Fibroblast of pulmonary artery (primary cell): Measurements from ENCODE around the gene SCFD1.

ENCODE experiments used
- DNase-seq: peaks from one replicate; pipeline ENCODE4 v3.0.0-alpha.2; 2010; ENCODE audit warnings: low read depth
- H3K4me3 ChIP-seq: replicated peaks from 2 replicates; pipeline ENCODE4 v1.5.1; 2011; ENCODE audit warnings: low read depth, mild to moderate bottlenecking, control low read depth, low read length, moderate library complexity
- TF ChIP-seq, protein P1 (sequence below): IDR thresholded peaks from 2 replicates; pipeline ENCODE4 v1.5.1; 2011; ENCODE audit warnings: mild to moderate bottlenecking, control low read depth, low read length, inconsistent platforms; ENCODE audit errors: missing control alignments

The SCFD1 gene

DNA sequence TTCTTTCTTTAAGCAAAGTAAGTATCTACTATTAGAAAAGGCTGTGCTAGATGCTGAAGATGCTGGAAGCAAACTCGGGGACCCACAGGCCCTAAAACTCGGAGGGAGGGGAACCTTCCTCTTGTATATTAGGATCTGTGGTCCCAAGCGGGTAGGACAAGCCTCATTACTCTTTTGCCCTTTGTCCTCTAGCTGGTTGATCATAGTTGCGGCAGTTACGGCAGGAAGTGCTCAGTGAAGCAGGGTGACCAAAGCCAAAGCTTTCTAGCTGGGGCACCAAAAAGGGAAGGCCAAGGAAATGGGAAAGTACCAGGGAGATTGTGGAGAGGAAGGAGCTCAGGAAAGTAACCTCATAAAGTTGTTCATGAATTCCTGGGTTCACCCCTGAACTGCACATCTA, 76.3 kb downstream of the SCFD1 start:
- TF ChIP-seq, protein P1, sequence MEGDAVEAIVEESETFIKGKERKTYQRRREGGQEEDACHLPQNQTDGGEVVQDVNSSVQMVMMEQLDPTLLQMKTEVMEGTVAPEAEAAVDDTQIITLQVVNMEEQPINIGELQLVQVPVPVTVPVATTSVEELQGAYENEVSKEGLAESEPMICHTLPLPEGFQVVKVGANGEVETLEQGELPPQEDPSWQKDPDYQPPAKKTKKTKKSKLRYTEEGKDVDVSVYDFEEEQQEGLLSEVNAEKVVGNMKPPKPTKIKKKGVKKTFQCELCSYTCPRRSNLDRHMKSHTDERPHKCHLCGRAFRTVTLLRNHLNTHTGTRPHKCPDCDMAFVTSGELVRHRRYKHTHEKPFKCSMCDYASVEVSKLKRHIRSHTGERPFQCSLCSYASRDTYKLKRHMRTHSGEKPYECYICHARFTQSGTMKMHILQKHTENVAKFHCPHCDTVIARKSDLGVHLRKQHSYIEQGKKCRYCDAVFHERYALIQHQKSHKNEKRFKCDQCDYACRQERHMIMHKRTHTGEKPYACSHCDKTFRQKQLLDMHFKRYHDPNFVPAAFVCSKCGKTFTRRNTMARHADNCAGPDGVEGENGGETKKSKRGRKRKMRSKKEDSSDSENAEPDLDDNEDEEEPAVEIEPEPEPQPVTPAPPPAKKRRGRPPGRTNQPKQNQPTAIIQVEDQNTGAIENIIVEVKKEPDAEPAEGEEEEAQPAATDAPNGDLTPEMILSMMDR, result no peak
- H3K4me3 ChIP-seq, result no peak overlapping the region
- DNase-seq, result no peak

DNA sequence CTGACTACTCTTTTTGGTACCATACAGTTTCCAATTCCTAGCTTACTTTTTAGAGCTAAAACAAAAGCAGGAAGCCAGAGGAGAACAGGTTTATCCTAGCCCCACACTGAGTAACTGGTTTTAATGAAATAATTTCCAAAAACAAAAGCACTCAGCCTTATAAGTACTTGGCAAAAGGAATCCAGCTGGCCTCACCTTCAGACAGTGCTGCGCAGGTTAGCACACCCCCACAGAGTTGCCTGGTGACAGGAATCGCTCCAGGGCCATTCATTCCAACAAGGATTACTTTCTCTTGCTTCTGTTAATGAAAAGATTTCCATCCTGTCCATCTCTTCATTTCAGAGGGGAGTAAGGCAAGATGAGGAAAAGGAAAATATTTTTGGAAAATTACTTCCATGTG, 84.6 kb downstream of the SCFD1 start:
- H3K4me3 ChIP-seq, result no peak overlapping the region
- TF ChIP-seq, protein P1, result no peak
- no peak for DNase-seq

DNA sequence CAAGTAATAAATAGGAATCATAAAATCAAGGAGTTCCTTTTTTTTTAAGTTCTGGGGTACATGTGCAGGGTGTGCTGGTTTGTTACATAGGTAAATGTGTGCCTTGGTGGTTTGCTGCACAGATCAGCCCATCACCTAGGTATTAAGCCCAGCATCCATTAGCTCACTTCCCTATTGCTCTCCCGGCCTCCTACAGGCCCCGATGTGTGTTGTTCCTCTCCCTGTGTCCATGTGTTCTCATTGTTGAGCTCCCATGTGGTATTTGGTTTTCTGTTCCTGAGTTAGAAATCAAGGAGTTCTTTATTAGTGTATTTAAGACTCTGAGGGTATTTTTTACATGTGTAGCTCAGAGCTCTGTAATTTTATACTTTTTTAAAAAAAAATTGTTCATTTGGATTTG, 86.0 kb downstream of the SCFD1 start:
- H3K4me3 ChIP-seq, result no peak overlapping the region
- TF ChIP-seq, protein P1, result no peak
- DNase-seq, result no peak

DNA sequence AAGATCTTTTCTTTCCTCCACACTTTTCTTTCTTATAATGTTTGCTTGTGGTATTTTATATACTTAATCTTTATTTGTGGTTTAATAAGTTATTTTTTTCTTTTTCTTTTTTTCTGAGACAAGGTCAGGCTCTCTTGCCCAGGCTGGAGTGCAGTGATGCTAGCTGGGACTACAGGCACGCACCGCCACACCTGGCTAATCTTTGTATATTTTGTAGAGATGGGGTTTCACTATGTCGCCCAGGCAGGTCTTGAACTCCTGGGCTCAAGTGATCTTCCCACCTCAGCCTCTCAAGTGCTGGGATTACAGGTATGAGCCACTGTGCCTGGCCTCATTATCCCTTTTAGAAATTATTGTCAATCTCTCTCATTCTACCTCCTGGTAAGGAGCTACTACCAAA, 87.1 kb downstream of the SCFD1 start:
- no peak for DNase-seq
- TF ChIP-seq, protein P1, result no peak
- no peak overlapping the region for H3K4me3 ChIP-seq

DNA sequence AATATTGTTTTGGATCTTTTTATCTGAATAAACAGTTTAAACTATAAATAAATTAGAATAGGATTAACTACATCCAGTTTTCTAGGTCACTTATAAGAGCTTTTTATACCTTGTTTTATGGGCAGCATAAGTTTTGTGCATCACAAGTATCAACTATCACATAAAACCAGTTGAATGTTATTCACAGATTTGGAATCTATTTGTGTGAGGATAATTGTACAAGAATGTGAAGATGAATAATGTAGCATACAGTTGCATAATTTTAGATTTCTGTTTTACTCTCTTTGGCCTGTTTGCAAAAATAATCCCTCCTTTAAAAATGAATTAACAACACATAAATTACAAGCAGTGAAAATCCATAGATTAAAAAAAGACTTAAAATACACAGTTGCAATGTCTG, 88.8 kb downstream of the SCFD1 start:
- DNase-seq, result no peak
- TF ChIP-seq, protein P1, result no peak
- no peak overlapping the region for H3K4me3 ChIP-seq

DNA sequence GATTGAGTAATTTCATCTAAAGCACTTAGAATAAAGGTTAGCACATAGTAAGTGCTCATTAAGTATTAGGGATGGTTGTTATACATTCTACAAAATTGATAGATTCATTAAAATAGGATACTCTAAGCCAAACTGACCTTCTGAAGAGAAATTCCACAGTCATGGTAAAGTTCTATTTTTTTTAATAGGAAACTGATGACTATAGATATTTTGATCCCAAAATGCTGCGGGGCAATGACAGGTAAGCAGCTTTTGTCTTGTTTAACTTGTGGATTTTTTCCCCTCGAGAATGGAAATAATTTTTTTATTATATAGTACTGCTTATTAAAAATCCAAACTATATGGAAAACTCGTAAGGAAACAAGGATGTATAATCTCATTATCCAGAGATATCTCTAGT, 97.0 kb downstream of the SCFD1 start:
- DNase-seq, result no peak
- TF ChIP-seq, protein P1, result no peak
- no peak overlapping the region for H3K4me3 ChIP-seq

DNA sequence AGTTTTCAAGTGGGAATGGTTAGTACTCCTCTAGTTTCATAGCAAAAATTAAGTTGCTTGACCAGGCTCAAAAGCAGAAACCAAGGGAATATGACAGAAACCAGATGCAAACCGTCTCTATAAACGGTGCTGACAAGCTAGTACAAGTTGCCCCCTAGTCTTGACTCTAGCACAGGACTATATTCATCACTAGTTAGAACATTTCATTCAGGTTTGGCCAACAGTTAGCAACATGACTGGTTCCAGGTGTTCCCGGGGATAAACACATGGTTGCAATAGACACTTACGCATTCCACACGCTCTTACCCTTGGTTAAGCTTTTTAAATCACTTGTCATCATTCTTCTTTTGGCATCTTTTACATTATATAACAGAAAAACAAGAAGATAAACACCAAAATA, 103.6 kb downstream of the SCFD1 start:
- no peak overlapping the region for H3K4me3 ChIP-seq
- TF ChIP-seq, protein P1, result no peak
- peak; percentile 8 for DNase-seq
